ENCODE data around the gene TNNT3. TPM values are rescaled to one million over a fixed set of nuclear protein-coding genes. Genes with fewer than 3 reads are reported as not detected.

Gene TNNT3
- total RNA-seq, result 2.9 and 3.5 TPM in 2 replicates

GRCh38 chr11:1919391-1920127 lies at the start of gene TNNT3:
TSS of gene TNNT3 (plus strand) at chr11:1919703. CDS start at chr11:1922875, 3,172 bp downstream.
- peaks cover 7% of the 10 kb centered on the region for H3K4me1 Mint-ChIP-seq
- H3K27me3 Mint-ChIP-seq, result peaks cover 20% of the 10 kb centered on the region
- no peak for TF ChIP-seq CTCF (IDR thresholded peaks at IDR 0.05)
- ChIA-PET POLR2A (interaction anchor here (0.6 kb wide), 1 partner anchor 28 kb away, joined by 7 read pairs; the partner anchor contains the start of gene PRR33), CTCF (no interaction called here)
- DNase-seq, result no peak
- no peaks in the 10 kb centered on the region for H3K9me3 Mint-ChIP-seq
- intact Hi-C loops (cut with micrococcal nuclease), result loop anchor here (5.0 kb wide), 2 partner anchors 37 to 67 kb away; partner anchors contain the start of gene LSP1
- H3K27ac Mint-ChIP-seq, result no peak within 1 kb of the TSS
- no peak within 1 kb of the TSS for H3K4me3 Mint-ChIP-seq
- no peak for ATAC-seq (ENCODE audit: low read depth)
- H3K36me3 Mint-ChIP-seq (ENCODE audit: low read depth), result no peaks in the 10 kb centered on the region

- intact Hi-C loops (cut with micrococcal nuclease), result no loop called here
- H3K4me1 Mint-ChIP-seq, result peaks cover 68% of the 10 kb centered on the region
- no peak for TF ChIP-seq CTCF (IDR thresholded peaks at IDR 0.05)
- H3K4me3 Mint-ChIP-seq, result no peak overlapping the region
- CTCF ChIA-PET, result interaction anchor here (2.2 kb wide), 1 partner anchor 12 kb away, joined by 8 read pairs; no protein-coding TSS in a partner anchor
- no peak for DNase-seq
- H3K9me3 Mint-ChIP-seq, result no peaks in the 10 kb centered on the region
- H3K27ac Mint-ChIP-seq, result no peak overlapping the region
- POLR2A ChIA-PET, result no interaction called here
- peaks cover 35% of the 10 kb centered on the region for H3K36me3 Mint-ChIP-seq (ENCODE audit: low read depth)
- no peak for ATAC-seq (ENCODE audit: low read depth)
- no peaks in the 10 kb centered on the region for H3K27me3 Mint-ChIP-seq
Observed at GRCh38 chr11:1870326-1870696, 49.2 kb upstream of the TNNT3 start.

GRCh38 chr11:1870721-1871466 lies 48.6 kb upstream of the TNNT3 start:
- no peak for TF ChIP-seq CTCF (IDR thresholded peaks at IDR 0.05)
- no peak for ATAC-seq (ENCODE audit: low read depth)
- H3K4me1 Mint-ChIP-seq, result peaks cover 67% of the 10 kb centered on the region

GRCh38 chr11:1871531-1871930 lies 48.0 kb upstream of the TNNT3 start:
- H3K4me3 Mint-ChIP-seq, result no peak overlapping the region
- DNase-seq, result no peak

More at GRCh38 chr11:1870721-1871466, 48.6 kb upstream of the TNNT3 start:
- Mint-ChIP-seq H3K36me3 (ENCODE audit: low read depth) (peaks cover 32% of the 10 kb centered on the region), H3K4me3 (no peak overlapping the region), H3K27me3 (no peaks in the 10 kb centered on the region), H3K9me3 (no peaks in the 10 kb centered on the region), H3K27ac (no peak overlapping the region)
- POLR2A ChIA-PET, result no interaction called here
- CTCF ChIA-PET, result interaction anchor here (2.2 kb wide), 1 partner anchor 11 kb away, joined by 8 read pairs; no protein-coding TSS in a partner anchor
- DNase-seq, result no peak
- intact Hi-C loops (cut with micrococcal nuclease), result no loop called here

More at GRCh38 chr11:1871531-1871930, 48.0 kb upstream of the TNNT3 start:
- ChIA-PET CTCF (no interaction called here), POLR2A (no interaction called here)
- Mint-ChIP-seq H3K36me3 (ENCODE audit: low read depth) (peaks cover 29% of the 10 kb centered on the region), H3K27me3 (no peaks in the 10 kb centered on the region), H3K27ac (no peak overlapping the region), H3K4me1 (peaks cover 69% of the 10 kb centered on the region), H3K9me3 (no peaks in the 10 kb centered on the region)
- no peak for ATAC-seq (ENCODE audit: low read depth)
- intact Hi-C loops (cut with micrococcal nuclease), result no loop called here
- no peak for TF ChIP-seq CTCF (IDR thresholded peaks at IDR 0.05)

Measured in activated B cell treated with CpG ODN at 0.5 μM for 24 hours (primary cell).